HL-60 (cell line): ENCODE data around the gene DIAPH2.

Experiments
- CTCF ChIP-seq: IDR thresholded peaks from one replicate; pipeline ENCODE4 v1.5.1; 2011; ENCODE audit warnings: low read length, control low read depth, inconsistent platforms; ENCODE audit not compliant: insufficient read depth
- GABPA ChIP-seq: IDR thresholded peaks from 2 replicates; pipeline ENCODE4 v1.6.1; 2012; ENCODE audit warnings: low read depth
- POLR2AphosphoS5 ChIP-seq: IDR thresholded peaks from 2 replicates; pipeline ENCODE4 v1.6.1; 2012; ENCODE audit warnings: low read depth
- TF ChIP-seq, protein P1 (sequence below): IDR thresholded peaks from 2 replicates; pipeline ENCODE4 v1.6.1; 2012; ENCODE audit warnings: low read depth; ENCODE audit not compliant: insufficient replicate concordance

DNA sequence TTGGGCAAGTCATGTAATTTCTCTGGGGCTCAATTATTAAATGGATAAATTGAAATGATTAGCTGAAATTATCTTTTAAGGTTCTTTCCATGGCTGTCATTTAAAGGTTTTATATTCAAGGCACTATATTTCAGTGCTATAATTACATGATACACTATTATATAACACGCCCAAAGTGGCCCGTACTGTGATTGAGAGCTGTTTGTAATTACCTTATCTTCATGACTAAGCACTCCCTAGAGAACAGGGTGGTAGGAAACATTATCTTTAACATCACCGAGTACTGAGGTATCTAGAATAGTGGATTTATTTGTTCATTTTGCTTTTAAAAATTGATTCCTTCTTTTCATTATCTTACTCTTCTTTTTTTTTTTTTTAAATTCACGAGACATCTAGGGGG is 79.0 kb downstream of the DIAPH2 start:
- TF ChIP-seq CTCF (no peak), POLR2AphosphoS5 (no peak), GABPA (no peak)
- TF ChIP-seq, protein P1, sequence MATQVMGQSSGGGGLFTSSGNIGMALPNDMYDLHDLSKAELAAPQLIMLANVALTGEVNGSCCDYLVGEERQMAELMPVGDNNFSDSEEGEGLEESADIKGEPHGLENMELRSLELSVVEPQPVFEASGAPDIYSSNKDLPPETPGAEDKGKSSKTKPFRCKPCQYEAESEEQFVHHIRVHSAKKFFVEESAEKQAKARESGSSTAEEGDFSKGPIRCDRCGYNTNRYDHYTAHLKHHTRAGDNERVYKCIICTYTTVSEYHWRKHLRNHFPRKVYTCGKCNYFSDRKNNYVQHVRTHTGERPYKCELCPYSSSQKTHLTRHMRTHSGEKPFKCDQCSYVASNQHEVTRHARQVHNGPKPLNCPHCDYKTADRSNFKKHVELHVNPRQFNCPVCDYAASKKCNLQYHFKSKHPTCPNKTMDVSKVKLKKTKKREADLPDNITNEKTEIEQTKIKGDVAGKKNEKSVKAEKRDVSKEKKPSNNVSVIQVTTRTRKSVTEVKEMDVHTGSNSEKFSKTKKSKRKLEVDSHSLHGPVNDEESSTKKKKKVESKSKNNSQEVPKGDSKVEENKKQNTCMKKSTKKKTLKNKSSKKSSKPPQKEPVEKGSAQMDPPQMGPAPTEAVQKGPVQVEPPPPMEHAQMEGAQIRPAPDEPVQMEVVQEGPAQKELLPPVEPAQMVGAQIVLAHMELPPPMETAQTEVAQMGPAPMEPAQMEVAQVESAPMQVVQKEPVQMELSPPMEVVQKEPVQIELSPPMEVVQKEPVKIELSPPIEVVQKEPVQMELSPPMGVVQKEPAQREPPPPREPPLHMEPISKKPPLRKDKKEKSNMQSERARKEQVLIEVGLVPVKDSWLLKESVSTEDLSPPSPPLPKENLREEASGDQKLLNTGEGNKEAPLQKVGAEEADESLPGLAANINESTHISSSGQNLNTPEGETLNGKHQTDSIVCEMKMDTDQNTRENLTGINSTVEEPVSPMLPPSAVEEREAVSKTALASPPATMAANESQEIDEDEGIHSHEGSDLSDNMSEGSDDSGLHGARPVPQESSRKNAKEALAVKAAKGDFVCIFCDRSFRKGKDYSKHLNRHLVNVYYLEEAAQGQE, result no peak
